Keratinocyte (primary cell): ENCODE data around the gene RRAGD.

Source experiments
- EZH2 ChIP-seq: IDR thresholded peaks from one replicate; pipeline ENCODE4 v1.6.1; 2012; ENCODE audit warnings: inconsistent platforms, mild to moderate bottlenecking, low read length, moderate library complexity
- TF ChIP-seq, protein P1 (sequence below), 3 experiments: IDR thresholded peaks in 1 of 3; conservative IDR thresholded peaks in 1 of 3; optimal IDR thresholded peaks in 1 of 3; 2 replicates in 2 of 3; 3 replicates in 1 of 3; pipeline versions ENCODE3 to v1.5.1; 2011; ENCODE audit warnings: low read length in 3 of 3, mild to moderate bottlenecking in 3 of 3, moderate library complexity in 2 of 3, control low read depth in 1 of 3, inconsistent platforms in 1 of 3; ENCODE audit not compliant: insufficient read depth in 2 of 3; ENCODE audit errors: extremely low read depth in 1 of 3

GRCh38 chr6:89339565-89339964 is 72.5 kb downstream of the RRAGD start:
- TF ChIP-seq, protein P1, sequence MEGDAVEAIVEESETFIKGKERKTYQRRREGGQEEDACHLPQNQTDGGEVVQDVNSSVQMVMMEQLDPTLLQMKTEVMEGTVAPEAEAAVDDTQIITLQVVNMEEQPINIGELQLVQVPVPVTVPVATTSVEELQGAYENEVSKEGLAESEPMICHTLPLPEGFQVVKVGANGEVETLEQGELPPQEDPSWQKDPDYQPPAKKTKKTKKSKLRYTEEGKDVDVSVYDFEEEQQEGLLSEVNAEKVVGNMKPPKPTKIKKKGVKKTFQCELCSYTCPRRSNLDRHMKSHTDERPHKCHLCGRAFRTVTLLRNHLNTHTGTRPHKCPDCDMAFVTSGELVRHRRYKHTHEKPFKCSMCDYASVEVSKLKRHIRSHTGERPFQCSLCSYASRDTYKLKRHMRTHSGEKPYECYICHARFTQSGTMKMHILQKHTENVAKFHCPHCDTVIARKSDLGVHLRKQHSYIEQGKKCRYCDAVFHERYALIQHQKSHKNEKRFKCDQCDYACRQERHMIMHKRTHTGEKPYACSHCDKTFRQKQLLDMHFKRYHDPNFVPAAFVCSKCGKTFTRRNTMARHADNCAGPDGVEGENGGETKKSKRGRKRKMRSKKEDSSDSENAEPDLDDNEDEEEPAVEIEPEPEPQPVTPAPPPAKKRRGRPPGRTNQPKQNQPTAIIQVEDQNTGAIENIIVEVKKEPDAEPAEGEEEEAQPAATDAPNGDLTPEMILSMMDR (optimal IDR thresholded peaks at IDR 0.05 in 1 of 3, IDR thresholded peaks at IDR 0.05 in 1 of 3, conservative IDR thresholded peaks at IDR 0.05 in 1 of 3; ENCODE audit: extremely low read depth in 1 of 3, insufficient read depth in 2 of 3, low read length in 3 of 3), result no peak
- TF ChIP-seq EZH2, result no peak
